HG02588 (cell line): ENCODE data around the gene MAFG.
"Not testable (repeated sequence)": the region's sequence is repeated elsewhere in the genome, so short reads cannot be mapped to it uniquely, and the experiment has no call there.

Source experiments
- ATAC-seq: cut with Tn5 transposase; IDR thresholded peaks from one replicate; pipeline ENCODE4 v1.9.1; 2021; ENCODE audit warnings: mild to moderate bottlenecking, moderate library complexity; ENCODE audit not compliant: unreplicated experiment

The MAFG gene

DNA sequence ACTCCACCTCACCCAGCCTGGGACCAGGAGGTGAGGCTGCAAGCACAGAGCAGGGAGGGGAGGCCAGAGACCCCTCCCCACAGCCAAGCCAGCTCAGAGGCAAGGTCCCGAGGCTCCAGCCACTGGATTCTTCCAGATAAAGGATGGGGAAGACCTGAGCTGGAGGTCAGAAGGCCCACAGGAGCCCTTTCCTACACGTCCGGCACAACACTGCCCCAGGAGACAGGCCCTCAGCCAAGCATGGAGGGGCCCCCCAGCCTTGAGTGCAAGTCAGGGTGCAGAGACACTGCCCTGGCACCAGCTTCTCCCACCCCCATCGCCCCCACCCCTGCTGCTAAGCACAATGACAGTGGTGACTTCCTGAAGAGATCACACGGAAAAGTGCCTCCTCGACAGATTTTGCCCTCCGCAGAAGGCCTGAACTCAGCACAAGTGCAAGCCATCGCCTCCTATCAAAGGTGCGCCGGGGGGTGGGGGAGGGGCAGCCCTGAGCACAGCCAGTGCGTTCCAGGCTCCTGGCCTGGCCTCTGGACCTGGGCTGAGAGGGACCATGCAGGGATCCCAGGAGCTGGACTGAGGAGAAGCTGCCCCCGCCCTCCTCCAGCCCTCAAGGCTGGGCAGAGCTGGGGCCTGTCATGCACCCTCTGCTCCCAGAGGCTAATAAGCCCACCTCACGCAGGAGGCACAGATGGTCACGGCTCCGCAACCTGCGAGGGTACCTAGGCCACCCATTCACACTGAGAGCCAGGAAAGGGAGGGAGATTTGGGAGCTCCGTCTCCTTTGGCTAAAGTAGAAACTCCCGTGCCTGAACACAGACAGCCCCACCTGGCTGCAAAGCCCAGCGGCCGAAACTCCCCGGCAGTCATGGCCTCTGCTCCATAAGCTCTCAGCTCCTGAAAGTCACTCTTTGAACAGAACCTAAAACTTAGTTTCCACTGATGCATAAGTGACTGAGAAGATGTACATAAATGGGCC, 2.7 kb downstream of the MAFG start:
- ATAC-seq = no peak

DNA sequence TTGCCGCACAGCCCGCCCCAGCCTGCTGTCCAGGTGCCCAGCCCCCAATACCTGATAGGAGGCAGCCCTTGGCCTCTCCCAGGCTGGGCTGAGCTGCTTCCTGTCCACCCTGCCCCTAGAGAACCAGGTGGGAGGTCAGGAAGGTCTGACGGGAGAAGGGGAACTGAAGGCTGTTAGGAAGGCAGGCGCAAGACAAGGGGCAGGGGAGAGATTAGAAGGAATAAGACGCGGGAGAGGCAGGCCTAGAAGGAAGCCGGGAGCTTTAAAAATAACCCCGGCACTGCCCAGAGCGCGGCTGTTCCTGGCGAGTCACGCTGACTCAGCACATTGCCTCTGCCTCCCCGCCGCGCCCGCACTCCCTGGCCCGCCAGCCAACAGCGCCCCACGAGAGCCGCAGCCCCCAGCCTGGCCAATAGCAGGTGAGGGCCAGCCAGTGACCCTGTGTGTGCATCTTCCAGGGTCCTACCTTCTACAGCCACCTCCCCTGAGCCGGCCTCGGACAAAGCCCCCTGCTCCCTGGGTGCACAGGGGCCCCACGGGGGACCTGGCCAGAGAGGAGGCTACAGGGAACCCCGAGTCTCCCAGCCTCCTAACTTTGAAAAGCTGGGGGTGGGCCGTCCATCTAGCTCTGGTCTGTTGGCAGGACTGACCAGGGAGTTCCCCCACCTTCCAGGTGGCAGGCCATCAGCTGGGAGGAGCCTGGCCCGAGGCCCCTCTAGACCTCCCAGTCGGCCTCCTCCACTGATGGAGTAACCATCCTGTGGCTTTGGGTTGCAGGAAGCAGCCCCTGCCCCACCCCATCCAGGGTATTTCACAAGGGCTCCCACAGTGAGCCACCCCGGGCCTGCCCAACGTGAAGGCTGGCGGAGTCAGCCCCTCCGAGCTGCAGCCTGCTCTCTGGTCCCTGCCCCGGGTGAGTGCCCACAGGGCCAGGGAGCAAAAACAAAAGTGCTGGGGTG, 4.0 kb downstream of the MAFG start:
- ATAC-seq = no peak

DNA sequence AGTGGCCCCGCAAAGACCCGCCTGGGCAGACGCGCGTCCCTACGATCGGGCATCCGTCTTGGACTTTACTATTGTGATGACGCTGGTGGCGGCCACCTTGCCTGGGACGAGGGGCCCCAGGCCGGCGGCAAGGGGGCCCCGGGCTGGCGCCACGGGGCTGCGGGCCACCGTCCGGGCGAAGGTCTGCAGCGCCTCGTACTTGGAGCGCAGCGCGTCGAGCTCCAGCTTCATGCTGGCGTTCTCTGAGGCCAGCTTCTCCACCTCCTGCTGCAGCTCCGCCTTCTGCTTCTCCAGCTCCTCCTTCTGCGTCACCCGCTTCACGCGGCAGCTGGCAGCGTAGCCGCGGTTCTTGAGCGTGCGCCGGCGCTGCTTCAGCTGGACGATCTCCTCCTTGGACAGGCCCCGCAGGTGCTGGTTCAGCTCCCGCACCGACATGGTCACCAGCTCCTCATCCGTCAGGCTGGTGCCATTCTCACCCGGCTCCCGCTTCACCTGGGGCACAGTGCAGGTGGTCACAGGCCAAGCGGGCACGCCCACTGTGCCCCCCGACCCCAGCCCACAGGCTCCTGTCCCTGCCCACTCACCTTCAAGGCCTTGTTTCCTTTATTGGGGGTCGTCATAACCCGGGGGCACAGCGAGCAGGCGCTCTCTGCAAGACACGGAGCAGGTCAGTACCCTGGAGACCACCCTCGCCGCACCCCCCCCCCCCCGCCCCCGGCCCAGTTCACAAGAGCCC, 4.8 kb downstream of the MAFG start:
- no peak for ATAC-seq

DNA sequence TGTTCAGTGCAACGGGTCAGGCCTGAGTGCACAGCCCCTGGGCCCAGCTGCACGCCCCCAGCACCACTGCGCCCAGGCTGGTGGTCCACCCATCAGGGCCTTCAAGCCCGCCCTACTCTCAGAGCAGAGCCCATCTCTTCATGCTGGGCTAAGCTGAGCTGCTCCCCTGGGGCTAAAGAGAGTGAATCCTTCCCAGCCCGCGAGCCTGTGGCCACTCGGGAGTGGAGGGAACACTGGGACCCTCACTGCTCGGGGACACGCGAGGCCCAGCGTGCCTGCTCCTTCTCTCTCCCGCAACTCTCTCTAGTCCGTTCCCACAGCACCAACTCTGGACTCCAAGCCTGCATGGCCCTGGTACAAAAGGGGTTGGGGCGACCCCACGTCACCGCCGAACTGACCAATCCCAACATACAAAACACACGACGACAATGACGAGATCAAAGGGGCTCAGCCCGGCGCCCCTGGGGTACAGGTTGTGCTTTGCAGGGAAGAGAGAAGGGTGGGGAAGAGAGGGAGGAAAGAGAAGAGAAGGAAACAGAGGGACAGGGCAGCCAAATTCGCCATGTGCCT, 5.5 kb downstream of the MAFG start:
- ATAC-seq = no peak

DNA sequence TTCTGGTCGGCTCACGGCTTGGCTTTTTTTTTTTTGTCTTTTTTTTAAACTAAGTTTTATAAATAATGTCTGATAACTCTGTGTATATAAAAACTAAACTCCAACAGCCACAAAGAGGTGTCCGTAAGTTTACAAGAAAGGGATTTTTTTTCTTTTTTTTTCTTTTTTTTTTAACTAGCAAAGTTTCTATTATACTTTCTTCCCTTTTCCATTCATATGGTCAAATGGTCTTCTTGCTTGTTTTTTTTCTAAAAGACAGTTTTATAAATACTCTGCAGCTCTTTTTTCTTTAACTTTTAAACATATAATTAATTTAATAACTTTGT, 6.0 kb downstream of the MAFG start:
- no peak for ATAC-seq

DNA sequence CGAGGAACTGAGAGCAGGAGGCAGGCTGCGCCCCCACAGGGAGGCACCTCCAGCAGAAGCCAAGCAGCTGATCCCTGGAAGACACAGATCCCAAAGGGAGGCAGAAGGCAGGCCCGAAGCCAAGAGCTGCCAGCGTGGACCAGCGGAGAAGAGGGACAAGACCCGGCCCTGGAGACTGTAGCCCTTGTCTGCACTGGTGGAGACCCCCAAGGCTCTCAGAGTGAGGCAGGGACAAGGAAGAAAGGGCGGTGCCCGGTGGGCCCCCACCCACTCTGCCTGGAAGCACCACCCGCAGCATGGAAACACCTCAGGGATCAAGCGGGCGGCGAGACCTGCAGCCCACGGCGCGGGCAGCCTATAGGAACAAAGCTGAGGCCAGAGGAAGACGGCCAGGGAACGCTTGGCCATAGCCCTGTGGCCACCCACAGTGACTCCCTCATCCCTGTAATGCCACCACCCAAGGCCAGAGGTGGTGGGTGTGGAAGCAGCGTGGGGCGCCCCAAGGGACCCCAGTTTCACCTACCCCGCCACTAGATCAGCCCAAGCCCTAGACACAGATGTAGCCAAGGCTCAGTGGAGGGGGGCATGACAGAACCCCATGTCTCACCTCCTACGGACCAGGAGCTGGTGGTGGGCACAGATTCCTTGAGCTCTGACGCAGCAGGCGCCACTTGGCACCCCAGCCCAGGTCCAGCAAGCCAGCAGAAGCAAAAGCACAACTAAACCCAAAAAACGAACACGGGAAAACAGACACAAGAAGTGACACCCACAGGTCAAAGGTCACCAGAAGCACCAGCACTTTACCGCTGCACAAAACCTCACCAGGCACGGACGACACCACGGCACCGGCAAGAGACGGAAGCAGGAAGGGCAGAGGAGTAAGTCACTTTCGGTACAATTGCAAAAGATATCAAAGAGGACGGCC, 6.7 kb downstream of the MAFG start:
- ATAC-seq = no peak

DNA sequence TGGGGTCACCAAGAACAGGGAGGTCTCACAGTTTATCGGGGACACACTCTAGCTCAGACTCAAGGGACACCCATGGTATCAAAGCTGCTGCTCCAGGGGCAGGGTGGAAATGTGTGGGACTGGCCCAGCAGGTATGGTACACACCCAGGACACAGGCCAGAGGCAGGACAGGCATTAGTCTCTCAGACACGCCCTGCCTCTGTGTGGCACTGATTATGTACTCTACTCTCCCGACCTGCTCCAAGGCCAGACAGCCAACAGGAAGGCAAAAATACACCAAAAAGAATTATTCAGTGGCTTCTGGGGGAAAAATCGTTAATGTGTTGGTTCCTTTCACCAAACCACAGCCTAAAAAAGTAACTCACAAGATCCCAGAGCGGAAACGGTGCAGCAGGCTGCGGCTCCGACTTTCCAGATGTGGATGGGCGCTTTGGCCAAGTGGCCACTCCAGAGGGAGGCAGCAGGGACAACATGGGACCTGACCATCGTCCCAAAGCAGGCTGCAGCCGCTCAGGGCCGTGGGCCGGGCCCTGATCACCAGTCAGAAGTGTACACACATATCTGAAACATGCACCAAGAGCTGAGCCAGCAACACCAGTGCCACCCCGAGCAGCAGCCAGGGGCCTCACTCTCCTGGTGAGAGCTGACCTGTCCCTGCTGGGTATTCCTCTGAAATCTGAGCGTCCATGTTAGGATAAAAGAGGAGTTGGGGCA, 8.5 kb downstream of the MAFG start:
- no peak for ATAC-seq

DNA sequence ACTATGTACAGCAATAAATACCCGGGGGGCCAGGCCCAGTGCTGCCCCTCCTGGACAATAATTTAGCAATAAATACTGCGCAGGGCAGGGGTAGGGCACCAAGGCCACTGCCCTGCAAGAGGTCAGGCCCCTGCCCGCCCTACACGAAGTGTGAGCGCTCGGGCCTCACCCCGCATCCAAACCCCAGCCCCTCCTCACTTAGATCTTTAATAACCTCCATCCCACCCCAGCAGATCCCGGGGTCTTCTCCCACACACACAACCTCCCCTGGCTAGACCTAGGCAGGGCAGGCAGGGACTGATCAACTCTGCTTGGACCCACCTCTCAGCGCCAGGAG, 9.2 kb downstream of the MAFG start:
- ATAC-seq = not testable (repeated sequence)

DNA sequence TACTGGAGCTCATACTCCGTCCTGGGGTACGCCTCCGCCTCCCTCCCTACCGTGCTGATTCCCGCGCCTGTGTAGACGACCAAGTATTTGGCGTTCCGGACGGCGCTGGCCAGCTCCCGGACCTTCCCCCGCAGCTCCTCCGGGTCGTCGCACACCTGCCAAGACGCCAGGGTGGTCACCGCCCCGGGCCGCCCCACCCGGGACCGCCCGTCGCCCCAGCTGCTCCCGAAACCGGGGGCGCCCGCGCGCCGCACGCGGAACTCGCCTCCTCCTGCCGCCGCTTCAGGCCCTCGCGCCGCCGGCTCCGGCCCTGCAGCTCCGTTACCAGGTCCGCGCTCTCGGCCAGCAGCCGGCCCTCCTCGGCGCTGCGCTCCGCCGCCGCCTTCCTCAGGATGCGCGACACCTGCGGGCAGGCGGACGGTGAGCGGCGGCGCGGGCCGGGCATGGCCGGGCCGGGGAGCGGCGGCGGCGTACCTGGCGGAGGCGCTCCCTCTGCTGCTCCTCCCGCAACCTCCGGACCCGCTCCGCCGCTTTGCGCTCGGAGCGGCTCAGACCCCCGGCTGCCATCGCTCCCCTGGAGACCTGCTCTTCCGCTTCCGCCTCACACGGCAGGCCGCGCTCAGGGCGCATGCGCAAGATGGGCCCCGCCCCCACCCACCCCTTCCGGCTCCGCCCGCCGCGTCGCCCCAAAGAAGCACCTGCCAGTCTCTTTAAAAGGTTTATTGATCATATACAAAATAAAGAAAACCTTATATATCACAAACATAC, 9.8 kb downstream of the MAFG start, which contains the start of gene SIRT7:
Gene SIRT7 (minus strand): TSS at position 612 of the 768 bp plus-strand sequence. CDS start 45 bp downstream, at position 567.
- ATAC-seq = no peak

DNA sequence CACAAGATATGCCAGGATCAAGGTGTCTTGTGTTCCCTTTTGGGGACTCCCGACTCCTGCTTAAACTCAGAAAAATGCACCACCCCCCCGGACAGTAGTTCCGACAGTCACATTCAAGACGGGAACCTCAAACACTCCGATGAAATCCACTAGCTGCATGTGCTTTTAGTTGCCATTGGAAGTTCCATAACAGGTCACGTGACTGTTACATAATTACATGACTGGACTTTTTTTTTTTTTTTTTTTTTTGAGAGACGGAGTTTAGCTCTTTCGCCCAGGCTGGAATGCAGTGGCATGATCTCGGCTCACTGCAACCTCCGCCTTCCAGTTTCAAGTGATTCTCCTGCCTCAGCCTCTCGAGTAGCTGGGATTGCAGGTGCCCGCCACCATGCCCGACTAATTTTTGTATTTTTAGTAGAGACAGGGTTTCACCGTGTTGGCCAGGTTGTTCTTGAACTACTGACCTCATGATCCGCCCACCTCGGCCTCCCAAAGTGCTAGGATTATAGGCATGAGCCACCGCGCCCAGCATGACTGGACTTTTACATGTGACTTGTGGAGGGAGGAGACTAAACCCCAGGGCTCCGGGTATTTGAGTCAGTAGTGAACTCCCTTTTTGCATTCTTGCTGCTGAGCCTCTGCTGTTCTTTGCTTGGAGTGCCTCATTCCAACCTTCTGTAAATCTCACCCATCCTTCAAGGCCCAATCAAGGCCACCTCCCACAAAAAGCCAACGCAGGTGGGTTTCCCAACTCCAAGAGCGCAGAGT, 11.1 kb downstream of the MAFG start:
- ATAC-seq = no peak

DNA sequence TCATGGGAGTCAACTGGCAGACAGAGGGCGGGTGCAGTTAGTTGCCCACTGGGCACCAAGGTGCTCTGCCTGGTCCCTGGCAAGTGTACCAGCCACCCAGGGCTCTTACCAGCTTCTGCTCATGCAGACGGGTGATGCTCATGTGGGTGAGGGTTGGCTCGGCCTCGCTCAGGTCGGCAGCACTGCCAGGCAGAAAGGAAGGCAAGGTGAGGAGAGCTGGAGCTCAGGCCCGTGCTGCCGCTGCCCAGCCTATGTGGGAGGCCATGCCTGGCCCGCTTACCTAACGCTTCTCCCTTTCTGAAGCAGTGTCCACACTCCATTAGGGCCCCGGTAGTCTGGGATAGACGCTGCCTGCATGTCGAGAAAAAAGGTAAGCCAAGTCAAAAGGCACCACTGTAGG, 12.2 kb downstream of the MAFG start:
- no peak for ATAC-seq

DNA sequence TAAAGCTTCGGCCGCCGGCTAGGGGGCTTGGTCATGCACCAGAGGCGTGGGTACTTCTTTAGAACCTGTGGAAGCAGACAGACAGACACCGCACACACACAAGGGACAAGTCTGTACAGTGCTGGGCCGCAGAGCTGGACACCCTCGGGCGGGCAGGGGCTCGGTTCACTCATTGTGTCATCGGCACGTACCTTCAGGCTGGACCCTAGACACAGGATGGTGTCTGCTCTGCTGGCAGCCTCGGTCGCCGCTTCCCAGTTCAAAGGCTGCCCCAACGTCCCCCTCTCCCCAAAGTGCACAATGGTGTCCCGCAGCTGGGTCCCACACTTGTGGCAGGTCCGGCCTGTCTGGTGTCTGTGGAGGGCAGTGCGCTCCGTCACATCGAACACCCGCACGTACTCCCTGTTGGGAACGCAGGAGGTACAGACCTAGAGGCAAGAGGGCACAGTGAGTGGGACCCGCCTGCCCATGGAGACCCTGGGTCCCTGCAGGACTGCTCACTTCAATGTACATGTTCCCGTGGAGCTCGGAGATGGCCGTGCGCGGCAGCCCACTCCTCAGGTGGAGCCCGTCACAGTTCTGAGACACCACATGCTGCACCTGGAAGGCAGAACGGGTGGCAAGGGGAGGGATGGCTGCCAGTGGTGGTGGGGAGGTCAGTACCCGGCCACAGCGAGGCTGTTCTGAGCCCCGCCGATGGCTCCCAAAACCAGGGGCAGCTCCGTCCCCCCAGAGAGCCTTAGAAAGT, 13.3 kb downstream of the MAFG start:
- no peak for ATAC-seq

DNA sequence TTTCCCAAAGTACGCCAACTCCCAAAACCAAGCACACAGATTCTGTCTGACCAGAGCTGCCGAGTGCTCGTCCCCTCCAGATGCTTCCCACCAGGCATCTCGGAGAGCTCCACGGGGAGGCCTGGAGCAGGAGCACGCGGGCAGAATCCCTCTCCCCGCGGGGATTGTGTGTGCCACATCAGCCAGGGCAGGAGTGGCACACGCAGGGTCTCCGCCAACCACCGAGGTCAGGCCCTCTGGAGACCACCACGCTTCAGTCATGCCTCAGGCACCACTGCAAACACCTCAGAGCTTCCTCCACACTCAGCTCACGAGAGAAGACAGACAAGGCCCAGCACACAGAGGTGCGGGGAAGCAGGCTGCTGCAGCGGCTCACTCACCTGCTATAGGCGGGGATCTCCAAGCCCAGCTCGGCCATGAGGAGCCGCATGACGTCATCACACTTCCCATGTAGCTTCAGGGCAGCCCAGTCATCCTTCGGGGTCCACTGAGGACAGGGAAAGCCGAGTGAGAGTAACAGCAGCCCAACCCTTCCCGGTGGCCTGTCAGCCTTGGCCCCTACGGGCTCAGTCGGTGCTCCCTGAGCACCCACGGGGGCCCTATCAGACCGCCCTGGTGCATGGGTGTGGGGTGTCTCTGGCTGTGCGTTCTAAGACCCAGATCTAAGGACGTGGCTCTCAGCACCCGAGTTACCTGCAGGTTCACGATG, 14.0 kb downstream of the MAFG start:
- no peak for ATAC-seq

DNA sequence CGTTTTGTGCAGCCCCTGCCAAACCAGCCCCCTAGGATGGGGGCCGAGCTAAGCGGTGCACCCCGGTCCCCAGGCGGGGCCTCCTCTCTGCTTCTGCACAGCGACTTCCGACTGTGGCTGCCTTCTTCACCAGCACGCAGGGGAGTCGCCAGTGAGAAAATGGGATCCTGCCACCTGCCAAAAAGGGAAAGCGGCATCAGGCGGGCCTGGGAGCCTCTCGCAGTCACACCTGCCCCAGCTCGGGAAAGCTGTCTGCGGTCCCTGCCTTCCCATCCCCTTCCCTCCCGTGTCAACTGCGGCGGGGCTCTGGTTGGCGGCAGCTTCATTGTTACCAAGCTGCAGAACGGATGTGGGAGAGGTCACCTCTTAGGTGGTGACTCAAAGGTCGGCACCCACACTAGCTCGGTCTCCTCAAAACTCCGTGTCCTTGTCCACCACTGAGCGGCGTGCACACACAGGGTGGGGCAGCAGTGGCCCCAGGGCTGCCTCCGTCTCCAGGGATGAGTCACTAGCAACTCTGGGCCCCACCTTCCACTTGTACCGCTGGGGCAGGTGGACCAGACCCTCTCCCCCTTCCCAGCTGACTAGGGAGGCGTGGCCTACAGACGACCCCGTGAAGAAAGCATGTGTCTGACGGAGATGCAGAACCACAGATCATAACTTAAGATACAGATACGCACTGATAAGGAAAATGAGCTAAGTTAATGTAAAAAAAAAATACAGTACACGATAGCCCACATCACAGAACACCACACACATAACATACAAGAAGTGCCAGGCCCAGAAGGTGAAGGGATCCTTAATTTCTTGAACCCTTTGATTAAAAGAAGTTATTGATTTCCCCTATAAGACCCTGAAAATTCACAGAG, 14.9 kb downstream of the MAFG start:
- ATAC-seq = no peak

DNA sequence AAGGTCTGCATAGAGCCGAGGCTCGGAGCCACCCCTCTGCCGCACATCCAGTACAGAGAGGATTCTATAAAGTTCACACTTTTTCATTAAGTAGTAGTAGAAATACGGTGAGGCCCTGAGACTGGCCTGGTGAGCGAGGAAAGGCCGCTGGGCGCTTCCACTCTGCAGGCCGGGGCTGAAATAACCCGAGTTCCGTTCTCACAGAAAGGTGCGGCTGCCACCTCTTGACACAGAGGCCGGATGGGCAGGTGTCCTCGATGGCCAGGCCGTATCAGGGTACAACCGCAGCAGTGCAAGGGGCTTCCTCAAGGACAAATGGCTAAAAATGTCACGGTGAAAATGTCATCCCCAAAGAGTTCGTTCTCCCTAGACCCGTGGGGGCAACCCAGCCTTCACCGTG, 15.6 kb downstream of the MAFG start:
- no peak for ATAC-seq
